Measurements from ENCODE around the gene PACSIN2.
"Not testable (repeated sequence)": the region's sequence is repeated elsewhere in the genome, so short reads cannot be mapped to it uniquely, and the experiment has no call there.

PACSIN2 gene

GRCh38 chr22:42967933-42968332, 47.0 kb downstream of the PACSIN2 start:
- no peak for DNase-seq (ENCODE audit: low read depth in 2 of 2, low spot score in 1 of 2)

- no peak for DNase-seq (ENCODE audit: low read depth in 2 of 2, low spot score in 1 of 2)
These were observed 47.9 kb downstream of the PACSIN2 start for GRCh38 chr22:42967005-42967404.

GRCh38 chr22:42966497-42966896, 48.5 kb downstream of the PACSIN2 start:
- DNase-seq (ENCODE audit: low read depth in 2 of 2, low spot score in 1 of 2): no peak

- DNase-seq (ENCODE audit: low read depth in 2 of 2, low spot score in 1 of 2): no peak
These were observed 49.8 kb downstream of the PACSIN2 start for GRCh38 chr22:42964994-42965699.

GRCh38 chr22:42963231-42963595, 51.7 kb downstream of the PACSIN2 start:
- DNase-seq (ENCODE audit: low read depth in 2 of 2, low spot score in 1 of 2): no peak

GRCh38 chr22:42962295-42963230, 52.4 kb downstream of the PACSIN2 start:
- no peak for DNase-seq (ENCODE audit: low read depth in 2 of 2, low spot score in 1 of 2)

- DNase-seq (ENCODE audit: low read depth in 2 of 2, low spot score in 1 of 2): no peak
These were observed 53.1 kb downstream of the PACSIN2 start for GRCh38 chr22:42961810-42962209.

- not testable (repeated sequence) for DNase-seq (ENCODE audit: low read depth in 2 of 2, low spot score in 1 of 2)
These were observed 53.6 kb downstream of the PACSIN2 start for GRCh38 chr22:42961400-42961690.

- DNase-seq (ENCODE audit: low read depth in 2 of 2, low spot score in 1 of 2): no peak
These were observed 54.2 kb downstream of the PACSIN2 start for GRCh38 chr22:42960531-42961399.

- no peak for DNase-seq (ENCODE audit: low read depth in 2 of 2, low spot score in 1 of 2)
These were observed 55.1 kb downstream of the PACSIN2 start for GRCh38 chr22:42959576-42960509.

GRCh38 chr22:42958937-42959336, 56.0 kb downstream of the PACSIN2 start:
- DNase-seq (ENCODE audit: low read depth in 2 of 2, low spot score in 1 of 2): no peak

GRCh38 chr22:42957958-42958357, 57.0 kb downstream of the PACSIN2 start:
- no peak for DNase-seq (ENCODE audit: low read depth in 2 of 2, low spot score in 1 of 2)

- no peak for DNase-seq (ENCODE audit: low read depth in 2 of 2, low spot score in 1 of 2)
These were observed 57.4 kb downstream of the PACSIN2 start for GRCh38 chr22:42957544-42957943.

GRCh38 chr22:42955848-42956247, 59.1 kb downstream of the PACSIN2 start:
- DNase-seq (ENCODE audit: low read depth in 2 of 2, low spot score in 1 of 2): no peak

GRCh38 chr22:42955087-42955635, 59.8 kb downstream of the PACSIN2 start:
- no peak for DNase-seq (ENCODE audit: low read depth in 2 of 2, low spot score in 1 of 2)

GRCh38 chr22:42953751-42954150, 61.2 kb downstream of the PACSIN2 start:
- DNase-seq (ENCODE audit: low read depth in 2 of 2, low spot score in 1 of 2): not testable (repeated sequence)

GRCh38 chr22:42951093-42951710, 63.7 kb downstream of the PACSIN2 start:
- DNase-seq (ENCODE audit: low read depth in 2 of 2, low spot score in 1 of 2): no peak

GRCh38 chr22:42950281-42950680, 64.7 kb downstream of the PACSIN2 start:
- DNase-seq (ENCODE audit: low read depth in 2 of 2, low spot score in 1 of 2): no peak

- DNase-seq (ENCODE audit: low read depth in 2 of 2, low spot score in 1 of 2): no peak
These were observed 65.8 kb downstream of the PACSIN2 start for GRCh38 chr22:42949159-42949558.

- DNase-seq (ENCODE audit: low read depth in 2 of 2, low spot score in 1 of 2): no peak
These were observed 66.7 kb downstream of the PACSIN2 start for GRCh38 chr22:42948294-42948693.
